Frontal cortex (tissue), 4 donors: ENCODE results near the gene CYP19A1. TPM values are rescaled to one million over a fixed set of nuclear protein-coding genes. Genes with fewer than 3 reads are reported as not detected.

Source experiments
- DNase-seq, 2 donors: peaks; one replicate each; pipeline ENCODE4 v3.0.0; 2012; ENCODE audit warnings: low spot score in 2 of 2
- FAIRE-seq: peaks from 2 replicates; lab custom pipeline; 2012; peaks lifted over from hg19 to GRCh38; lab: Jason Lieb, UNC
- total RNA-seq: library from RNA; depleted of rRNA; stranded (reverse); fragments of >200 nt; gene quantifications from one replicate; pipeline ENCODE4 v1.2.3, GENCODE V29; 2014
- donor health status: control.
- donor health status: control.
- donor health status: control.

The CYP19A1 gene
- total RNA-seq, 1 donor from 2014 or later = 1.2 TPM

DNA sequence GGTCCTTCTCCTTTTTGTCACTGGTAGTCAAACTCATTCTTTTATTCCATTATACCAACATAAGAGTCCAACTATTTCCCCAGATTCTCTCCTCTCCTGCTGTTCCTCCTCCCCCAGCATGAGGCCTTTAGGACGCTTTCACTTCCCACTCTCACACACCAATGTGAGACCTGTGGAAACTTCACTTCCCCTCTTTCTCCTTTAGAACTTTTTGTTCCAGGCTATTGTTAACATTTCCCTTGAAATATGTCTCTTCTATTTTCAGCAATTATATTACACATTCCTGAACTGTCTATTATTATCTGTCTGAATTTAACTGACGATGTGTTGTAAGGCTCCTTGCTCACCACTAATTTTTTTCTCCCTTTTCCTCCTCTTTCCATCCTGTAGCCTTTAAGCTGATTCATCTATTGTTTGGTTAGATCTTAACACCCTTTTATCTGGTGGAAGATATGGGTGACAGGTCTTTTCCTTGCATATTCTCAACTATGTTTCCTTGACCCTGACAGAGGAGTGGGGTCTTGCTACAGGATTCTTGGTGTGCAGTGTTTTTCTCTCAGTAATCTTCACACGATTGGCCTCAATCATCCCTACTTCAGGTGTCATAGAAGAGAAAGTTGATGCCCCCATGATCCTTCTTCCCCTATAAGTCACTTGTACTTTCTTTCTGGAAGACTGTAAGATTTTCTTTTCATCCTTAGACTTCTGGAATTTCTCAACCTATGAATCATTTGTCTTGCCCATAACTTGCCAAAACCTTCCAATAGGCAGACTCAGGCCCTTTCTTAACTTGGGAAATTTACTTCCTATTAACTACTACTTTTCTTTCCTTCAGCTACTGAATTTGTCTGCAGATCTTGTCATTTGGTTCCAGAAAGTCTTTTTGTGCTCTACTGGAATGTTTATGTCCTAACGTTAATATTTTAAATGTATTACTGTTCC lies 5.9 kb downstream of the CYP19A1 start:
- FAIRE-seq = no peak

DNA sequence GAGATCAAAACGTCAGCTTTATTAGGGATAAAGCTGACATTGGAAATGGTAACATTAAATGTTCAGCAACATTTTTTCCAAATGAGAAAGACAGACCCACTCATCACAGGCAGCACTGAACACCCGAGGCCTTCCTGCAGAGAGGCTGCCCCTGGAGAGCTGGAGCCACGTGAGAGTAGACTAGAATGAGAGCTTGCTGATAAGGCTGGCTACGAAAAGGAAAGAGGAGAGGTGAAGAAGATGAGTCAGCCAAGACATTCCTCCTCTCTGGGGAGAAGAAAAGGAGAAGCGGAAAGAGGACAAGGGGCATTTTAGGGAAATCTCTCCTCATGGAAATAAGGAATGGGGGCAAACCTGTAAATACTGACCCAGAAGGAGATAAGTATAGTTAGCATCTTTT lies 7.3 kb downstream of the CYP19A1 start:
- FAIRE-seq (no peak), DNase-seq (no peak)

More for the DNA sequence above, 5.9 kb downstream of the CYP19A1 start:
- no peak for DNase-seq

DNA sequence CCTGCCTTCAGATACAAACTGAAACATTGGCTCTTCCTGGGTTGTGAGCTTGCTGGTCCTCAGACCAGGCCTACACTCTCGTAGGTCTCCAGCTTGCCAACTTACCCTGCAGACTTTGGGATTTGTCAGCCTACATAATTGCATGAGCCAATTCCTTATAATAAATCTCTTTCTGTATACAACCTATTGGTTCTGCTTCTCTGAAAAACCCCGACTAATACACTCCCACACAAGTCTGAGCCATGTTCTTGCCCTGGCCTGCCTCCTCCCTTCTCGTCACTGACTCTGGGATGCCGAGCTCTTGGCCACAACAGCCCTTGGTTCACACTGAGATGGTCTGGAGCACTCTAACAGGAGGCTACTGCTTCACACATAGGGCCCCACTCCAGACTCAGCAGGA lies 9.5 kb downstream of the CYP19A1 start:
- DNase-seq (no peak), FAIRE-seq (no peak)

DNA sequence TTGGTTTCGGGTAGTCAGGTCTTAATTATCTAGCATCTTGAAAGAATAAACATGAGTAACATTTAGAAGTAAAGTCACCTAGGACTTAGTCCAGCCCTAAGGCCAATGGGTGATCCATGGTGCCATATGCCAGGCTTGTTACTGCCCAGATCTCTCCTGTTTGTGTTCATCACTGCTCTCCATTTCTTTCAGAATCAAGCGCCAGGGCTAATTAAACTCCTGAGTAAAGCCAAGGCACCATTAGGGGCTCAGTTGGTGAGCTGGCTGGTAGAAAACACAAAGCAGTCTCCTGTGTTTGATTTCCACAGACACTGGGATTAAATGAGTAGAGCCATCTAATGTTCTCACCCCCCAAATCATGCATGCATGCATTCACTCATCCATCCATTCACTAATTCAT lies 11.3 kb downstream of the CYP19A1 start:
- no peak for DNase-seq
- FAIRE-seq = no peak

DNA sequence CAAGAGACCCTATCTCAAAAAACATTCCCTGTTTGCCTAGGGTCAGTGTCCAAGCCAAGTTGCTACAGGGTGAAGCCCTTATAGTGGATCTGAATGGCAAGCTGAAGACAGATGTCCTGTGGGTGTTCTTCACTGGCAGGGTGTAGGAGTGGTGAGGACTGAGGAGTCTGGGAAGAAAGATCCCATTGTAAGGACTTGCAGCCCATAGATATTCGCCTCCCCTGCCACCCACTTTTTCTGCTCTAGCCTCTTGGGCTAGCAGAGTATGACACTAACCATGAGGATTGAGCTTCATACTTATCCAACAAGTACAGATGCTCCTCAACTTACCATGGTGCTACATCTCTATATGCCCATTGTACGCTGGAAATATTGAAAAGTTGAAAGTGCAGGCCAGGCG lies 13.2 kb downstream of the CYP19A1 start:
- FAIRE-seq (no peak), DNase-seq (no peak)

DNA sequence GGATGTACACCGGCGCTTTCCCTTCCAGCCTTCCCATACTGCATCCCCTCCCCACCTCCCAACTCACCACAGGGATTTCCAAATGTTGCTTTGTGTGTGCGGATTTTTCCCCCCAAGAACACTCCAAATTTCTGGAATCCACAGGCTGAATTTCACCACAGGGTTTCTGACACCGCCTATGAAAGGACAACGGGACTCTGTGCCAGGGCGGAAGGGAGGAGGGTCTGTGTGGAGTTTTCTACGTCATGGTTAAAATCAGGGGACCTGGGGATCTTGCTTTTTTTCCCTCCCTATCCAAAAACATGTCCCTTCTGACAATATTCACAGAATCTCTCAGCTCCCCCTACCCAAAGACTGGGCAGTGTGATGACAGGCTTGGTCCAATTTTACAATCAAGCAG lies 14.6 kb downstream of the CYP19A1 start:
- no peak for DNase-seq
- FAIRE-seq = no peak

DNA sequence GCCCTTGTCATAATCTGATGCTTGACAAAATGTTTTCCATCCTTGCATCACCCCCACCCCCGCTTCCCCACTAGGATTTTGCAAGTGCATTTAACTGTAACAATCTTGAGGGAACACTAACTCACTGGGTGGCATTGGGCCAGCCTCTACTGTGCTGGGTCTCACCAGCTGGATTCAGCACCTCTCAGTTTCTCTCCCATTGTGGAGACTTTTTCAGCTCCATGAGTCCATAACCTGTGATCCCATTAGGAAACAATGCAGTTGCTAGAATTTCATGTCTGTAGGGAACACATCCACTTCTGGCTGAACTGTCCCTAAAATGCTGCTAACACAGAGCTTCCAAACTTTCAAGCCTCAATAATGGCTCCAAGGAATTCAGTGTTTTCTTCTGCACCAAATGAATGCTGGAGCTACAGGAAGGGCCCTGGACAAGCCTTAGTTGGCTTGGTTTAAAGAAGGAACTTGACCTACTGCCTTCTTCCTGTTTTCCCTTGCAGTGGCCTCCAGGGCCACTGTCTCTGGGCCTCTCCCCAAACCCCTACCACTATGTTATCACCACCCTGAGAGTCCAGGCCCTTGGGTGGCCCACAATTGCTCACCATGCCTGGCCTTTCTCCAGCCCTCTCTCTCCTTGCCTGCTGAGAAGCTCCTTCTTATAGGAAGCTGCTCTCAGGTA lies 15.6 kb downstream of the CYP19A1 start:
- no peak for FAIRE-seq
- DNase-seq = no peak

DNA sequence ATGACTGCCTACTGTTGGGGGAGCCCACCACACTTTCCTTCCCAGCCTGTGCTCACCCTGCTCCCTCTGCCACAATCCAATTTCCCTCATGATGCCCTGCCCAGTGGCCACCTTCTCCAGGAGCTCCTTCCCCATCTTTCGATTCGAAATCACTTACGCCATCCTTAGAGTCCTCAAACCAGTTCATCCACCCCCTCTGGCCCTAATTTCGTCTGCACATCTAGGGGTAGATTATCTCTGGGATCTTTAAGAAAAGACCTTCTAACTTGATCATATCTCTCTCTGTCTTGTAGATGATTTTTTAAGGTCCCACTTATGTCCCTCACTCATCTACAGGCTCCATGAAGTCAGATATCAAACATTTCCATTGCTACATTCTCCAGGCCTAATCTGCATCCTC lies 17.1 kb downstream of the CYP19A1 start:
- DNase-seq (no peak), FAIRE-seq (no peak)

DNA sequence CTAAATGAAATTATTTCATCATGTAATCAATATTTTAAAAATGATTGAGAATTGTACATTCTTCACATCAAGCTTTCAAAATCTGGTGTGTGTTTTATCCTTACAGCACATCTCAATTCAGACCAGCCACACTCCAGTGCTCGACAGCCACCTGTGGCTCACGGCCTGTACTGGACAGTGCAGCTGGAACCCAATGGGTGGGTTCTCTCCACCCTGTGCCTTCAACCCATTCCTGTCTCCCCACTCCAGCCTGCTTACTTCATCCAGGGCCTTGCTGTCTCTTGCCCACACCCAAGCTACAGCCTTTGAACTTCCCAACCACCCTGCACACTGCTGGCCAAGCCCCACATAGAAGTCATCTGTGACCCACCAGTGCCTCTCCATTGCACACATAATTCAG lies 17.6 kb downstream of the CYP19A1 start:
- DNase-seq (no peak), FAIRE-seq (no peak)

DNA sequence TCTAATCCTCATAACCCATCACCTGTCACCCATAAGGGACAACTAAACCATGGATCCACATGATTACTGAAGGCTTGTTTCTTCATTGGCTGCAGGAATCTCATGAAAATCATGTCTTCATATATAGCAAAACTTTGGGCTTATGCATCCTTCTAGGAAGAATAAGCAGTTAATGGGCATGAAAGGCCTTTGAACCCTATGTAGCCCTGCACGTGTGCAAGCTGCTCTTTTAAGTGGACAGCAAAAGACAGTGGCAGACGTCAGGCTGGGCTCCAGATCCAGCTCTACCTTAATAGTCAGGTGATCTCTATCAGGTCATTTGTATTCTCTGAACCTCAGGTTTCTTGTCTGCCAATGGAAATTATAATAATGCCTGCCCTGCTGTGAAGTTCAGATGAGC lies 18.9 kb downstream of the CYP19A1 start:
- DNase-seq (no peak), FAIRE-seq (no peak)

DNA sequence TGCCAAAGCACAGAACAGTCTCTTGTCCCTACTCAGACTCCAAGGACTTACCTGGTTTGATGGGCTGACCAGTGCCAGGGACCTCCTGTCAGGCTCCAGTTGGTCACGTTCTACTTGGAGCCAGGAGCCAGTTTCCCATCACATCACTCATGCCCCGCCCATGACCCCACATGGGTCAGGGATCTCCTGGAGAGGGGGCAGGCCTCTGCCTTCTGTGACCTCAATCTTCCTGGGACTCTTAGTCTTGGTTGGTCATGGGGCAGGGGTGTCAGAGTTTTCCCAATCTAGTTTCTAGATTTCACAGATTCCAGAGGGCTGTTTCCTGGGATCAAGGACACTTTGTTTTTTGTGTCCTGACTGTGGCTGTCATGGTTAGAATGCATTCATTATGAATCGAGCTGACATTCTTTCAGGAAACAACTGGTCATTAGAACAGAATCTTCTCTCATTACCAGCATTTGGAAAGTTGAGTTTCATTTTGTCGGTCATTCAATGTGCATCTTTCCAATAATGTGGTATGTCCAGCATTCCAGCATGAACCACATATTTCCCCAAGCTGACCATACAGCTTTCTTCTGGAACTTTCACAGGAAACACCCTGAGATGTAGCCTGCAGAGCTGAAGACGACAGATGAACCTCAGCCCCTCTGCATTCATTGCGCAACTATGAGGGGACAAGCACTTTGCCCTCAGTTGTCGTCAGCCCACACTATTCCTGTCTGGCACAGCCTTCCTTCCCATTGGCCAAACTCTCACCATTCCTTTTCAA lies 19.8 kb downstream of the CYP19A1 start:
- FAIRE-seq (no peak), DNase-seq (no peak)

DNA sequence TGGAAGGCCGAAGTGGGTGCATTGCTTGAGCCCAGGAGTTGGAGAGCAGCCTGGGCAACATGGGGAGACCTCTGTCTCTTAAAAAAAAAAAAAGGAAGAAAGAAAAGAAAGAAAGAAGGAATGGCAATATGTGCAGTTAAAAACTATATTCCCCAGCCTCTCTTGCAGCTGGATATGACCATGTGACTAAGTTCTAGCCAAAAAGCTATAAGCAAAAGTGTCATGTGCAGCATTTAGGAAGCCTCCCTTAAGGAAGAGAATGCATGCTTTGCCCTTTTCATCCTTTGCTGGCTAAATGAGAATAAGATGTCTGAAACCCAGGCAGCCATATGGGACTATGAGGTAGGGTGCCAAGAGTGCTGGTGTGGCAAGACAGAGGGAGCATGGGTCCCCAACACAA lies 21.8 kb downstream of the CYP19A1 start:
- FAIRE-seq = no peak
- no peak for DNase-seq

DNA sequence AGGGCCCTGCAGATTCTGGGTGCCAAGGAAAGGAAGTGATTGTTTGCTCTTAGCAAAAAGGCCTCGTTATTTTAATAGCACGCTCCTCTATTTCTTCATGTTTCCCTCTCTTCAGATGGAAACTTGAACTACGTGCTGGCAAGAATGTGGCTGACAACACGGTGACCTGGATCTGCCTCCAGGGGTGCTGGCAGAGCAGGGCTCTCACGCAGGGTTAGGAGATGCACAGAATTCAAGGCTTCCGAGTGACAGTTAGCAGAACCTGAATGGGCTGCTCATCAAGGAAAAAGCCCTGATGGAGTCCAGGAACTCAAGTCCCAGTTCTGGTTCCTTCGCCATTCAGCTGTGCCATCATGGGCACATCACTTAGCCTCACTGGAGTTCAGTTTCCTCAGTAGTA lies 22.7 kb downstream of the CYP19A1 start:
- FAIRE-seq (no peak), DNase-seq (no peak)

DNA sequence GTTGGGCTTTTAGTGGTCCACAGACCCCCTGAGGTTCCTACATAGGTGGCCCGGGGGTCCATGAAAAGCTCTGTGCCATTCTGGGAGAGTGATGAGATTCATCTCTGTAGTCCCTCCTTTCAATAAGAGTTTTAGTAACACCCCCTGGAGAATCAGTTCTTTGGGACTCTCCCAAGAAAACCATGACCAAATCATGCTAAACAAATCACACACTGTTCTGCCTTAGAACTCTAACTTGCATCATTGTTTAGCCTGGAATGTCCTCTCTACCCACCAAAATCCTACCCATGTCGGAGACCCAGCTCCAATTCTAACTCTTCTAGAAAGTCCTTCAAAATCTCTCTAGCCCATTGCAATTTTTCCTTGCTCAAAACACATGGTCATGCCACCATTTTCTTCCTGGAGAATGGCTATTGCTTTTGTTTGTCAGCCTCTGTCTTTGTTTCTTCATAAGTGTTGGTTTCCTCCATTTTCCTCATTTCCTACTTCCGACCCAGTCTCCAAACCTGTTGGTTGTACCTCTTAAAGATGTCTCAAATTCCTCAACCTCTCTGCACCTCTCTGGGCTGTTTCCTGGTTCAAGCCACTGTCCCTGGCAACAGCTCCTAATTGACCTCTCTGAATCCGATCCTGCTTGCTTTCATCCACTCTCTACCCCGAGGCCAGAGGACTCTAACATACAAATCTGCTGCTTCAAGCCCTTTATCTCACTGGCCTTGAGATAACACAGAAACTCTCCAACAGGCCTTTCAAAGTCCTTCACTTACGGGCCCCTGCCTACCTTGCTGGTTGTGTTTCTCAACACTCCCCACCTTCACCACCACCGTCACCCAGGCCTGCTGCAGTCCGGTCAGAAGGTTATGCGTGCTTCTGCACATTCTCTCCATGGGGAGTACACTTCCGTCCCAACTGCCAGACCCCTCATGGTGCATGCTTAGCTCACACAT lies 23.7 kb downstream of the CYP19A1 start:
- DNase-seq (no peak), FAIRE-seq (no peak)

DNA sequence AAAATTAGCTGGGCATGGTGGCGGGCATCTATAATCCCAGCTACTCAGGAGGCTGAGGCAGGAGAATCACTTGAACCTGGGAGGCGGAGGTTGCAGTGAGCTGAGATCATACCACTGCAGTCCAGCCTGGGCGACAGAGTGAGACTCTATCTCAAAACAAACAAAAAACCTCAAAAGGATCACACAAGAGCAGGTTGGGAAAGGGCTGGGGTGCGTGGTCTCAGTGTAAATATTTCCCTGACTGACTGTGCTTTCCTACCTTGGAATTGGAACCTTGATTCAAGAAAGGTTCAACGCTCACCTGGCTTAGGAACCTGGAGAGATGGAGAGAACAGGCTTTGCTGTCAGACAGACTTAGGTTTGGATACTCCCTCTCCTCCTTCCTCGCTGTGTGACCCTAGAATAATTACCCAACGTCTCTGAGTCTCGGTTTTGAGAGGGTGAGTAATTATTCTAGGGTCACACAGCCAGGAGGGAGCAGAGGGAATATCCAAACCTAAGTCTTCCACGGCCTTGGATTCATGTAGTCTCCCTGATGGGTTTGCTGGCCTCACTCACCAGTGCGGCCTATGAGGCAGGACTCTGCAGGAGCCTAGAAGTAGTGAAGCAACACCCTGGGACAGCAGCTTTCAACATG lies 24.6 kb downstream of the CYP19A1 start:
- FAIRE-seq = no peak
- DNase-seq = no peak

DNA sequence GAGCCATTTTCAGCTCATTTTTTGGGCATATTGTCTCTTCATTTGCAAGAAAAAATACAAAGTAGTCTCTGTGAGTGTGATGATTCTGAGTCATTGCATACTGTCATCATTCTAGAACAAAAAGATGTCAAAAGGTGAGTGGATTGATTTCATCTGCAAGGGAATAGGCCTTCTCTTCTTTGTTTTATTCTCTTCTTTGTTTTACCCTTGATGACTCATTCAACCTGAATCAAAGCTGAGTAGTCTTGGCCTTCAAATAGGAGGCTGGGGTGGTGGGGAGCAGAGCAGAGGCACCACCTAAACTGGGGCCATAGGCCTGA lies 25.4 kb downstream of the CYP19A1 start:
- FAIRE-seq (no peak), DNase-seq (no peak)

DNA sequence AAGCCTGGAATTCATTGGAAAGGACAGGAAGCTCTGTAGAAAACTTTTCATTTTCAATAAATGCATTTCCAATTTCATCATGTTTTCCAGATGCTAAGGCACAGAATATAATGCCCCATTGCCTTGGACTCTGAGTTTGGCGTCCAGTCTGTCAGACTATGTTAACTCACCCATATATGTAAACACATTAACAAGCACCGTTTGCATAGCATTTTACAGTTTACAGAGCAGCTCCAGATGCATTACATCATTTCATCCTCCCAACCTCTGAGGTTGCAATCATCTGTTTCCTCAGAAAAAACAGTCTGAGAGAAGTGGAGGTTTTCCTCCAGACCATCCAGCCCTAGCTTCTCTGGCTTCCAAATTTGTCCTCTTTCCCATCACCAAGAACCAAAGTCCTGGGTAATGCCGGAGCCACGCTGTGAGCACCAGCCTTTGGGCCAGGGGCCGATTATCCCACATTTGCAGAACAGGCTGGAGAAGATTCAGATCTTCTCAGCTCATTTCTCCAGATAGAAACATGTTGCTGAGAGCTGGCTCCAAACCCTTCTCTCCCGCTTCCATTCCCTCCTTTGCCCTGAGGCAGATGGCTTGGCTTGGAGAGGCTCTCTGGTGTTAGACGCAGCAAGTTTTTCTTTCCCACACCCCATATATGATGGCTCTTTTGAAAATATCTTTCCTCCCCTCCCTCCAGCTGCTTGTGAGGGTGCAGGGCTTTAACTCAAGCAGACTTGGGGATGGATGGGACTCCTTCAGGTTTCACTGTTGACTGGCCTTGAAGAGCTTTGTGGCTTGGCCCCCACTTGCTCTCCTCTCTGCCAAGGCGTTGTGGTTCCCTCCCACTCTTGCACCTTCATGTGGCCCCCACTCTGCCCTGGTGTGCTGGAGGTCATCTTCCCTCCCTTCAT lies 26.0 kb downstream of the CYP19A1 start:
- FAIRE-seq (no peak), DNase-seq (no peak)

DNA sequence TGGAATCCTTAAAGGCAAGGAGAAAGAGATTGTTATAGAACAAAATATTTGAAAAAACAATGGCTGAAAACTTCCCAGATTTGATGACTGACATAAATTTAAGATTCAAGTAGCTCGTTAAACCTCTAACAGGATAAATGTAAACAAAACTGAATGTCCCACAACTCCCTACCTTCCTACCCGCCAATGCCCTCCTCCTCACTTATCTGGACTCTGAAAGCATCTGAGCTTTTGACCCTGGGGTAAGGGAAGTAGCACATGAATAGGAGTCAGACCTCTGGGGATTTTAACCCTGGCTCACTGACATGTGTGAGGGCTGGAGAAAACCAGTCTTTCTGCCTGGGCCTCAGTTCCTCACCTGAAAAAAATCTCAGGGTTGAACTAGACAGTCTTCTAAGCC lies 26.9 kb downstream of the CYP19A1 start:
- no peak for DNase-seq
- no peak for FAIRE-seq
